GM19324 (cell line): ENCODE data around the gene C22orf31.
"Not testable (repeated sequence)": the region's sequence is repeated elsewhere in the genome, so short reads cannot be mapped to it uniquely, and the experiment has no call there.

Source experiments
- ATAC-seq: cut with Tn5 transposase; IDR thresholded peaks from one replicate; pipeline ENCODE4 v1.9.1; 2021; ENCODE audit warnings: mild to moderate bottlenecking, moderate library complexity; ENCODE audit not compliant: unreplicated experiment, low FRiP score

Gene C22orf31

GRCh38 chr22:29061773-29062172 is at the start of gene C22orf31:
TSS of gene C22orf31 (minus strand) at chr22:29061831. CDS start at chr22:29061792, 39 bp downstream.
- ATAC-seq, result no peak

- no peak for ATAC-seq
Measured at GRCh38 chr22:29110946-29111345, 49.3 kb upstream of the C22orf31 start.

- ATAC-seq, result no peak
Measured at GRCh38 chr22:29109822-29110221, 48.2 kb upstream of the C22orf31 start.

- ATAC-seq, result no peak
Measured at GRCh38 chr22:29108137-29108536, 46.5 kb upstream of the C22orf31 start.

GRCh38 chr22:29106839-29107238 is 45.2 kb upstream of the C22orf31 start:
- ATAC-seq, result no peak

GRCh38 chr22:29105468-29105867 is 43.8 kb upstream of the C22orf31 start:
- ATAC-seq, result no peak

- ATAC-seq, result no peak
Measured at GRCh38 chr22:29103121-29103520, 41.5 kb upstream of the C22orf31 start.

GRCh38 chr22:29102300-29102699 is 40.7 kb upstream of the C22orf31 start:
- ATAC-seq, result no peak

- ATAC-seq, result no peak
Measured at GRCh38 chr22:29098296-29098695, 36.7 kb upstream of the C22orf31 start.

- no peak for ATAC-seq
Measured at GRCh38 chr22:29096736-29097669, 35.4 kb upstream of the C22orf31 start.

- ATAC-seq, result no peak
Measured at GRCh38 chr22:29095459-29095858, 33.8 kb upstream of the C22orf31 start.

- ATAC-seq, result no peak
Measured at GRCh38 chr22:29093501-29094300, 32.1 kb upstream of the C22orf31 start.

GRCh38 chr22:29093030-29093429 is 31.4 kb upstream of the C22orf31 start:
- ATAC-seq, result no peak

- no peak for ATAC-seq
Measured at GRCh38 chr22:29092243-29092642, 30.6 kb upstream of the C22orf31 start.

GRCh38 chr22:29090039-29090438 is 28.4 kb upstream of the C22orf31 start:
- ATAC-seq, result no peak

GRCh38 chr22:29089507-29089906 is 27.9 kb upstream of the C22orf31 start:
- ATAC-seq, result no peak

GRCh38 chr22:29088809-29089208 is 27.2 kb upstream of the C22orf31 start:
- ATAC-seq, result no peak

- no peak for ATAC-seq
Measured at GRCh38 chr22:29087012-29087411, 25.4 kb upstream of the C22orf31 start.

GRCh38 chr22:29083933-29084591 is 22.4 kb upstream of the C22orf31 start:
- no peak for ATAC-seq

GRCh38 chr22:29083576-29083932 is 21.9 kb upstream of the C22orf31 start:
- ATAC-seq, result not testable (repeated sequence)
